Measurements from ENCODE around the gene SYCP3.

DNA sequence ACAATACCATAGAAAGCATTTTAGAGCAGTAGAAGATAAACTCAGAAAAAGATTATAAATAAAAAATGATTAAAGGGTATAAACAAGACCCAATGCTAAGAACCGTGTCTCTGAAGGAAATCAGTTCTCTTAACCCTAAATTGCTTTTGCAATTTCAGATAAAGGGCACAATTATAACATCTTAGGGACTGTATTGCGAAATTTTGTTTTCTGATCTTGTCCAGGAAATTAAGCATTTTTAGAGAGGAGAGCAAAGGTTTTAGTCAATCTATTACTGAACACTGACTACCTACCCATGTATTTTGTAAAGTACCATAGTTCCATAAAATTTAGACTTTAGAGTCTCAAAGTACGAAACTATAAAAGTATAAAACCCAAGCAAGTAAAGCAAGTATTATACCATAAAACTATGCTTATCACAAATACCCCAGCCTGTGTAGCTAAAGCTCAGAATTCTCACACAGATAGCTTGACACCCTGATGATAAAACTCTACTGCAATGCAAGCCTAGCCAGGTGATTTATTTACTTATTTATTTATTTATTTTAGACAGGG is 48.6 kb downstream of the SYCP3 start:
- TF ChIP-seq CTCF (IDR thresholded peaks at IDR 0.05; ENCODE audit: insufficient read depth, low read depth, low read length) = no peak
- TF ChIP-seq EZH2 (IDR thresholded peaks at IDR 0.05; ENCODE audit: insufficient read depth, low read length) = no peak

All from astrocyte (in vitro differentiated cells and primary cell).